SU-DHL-6 (cell line): ENCODE data around the gene PHF11.

Source experiments
- CTCF ChIP-seq: fragments of 200-600 bp; sonication (generic); IDR thresholded peaks from one replicate; pipeline ENCODE4 v1.5.1; 2017; ENCODE audit warnings: antibody characterized with exemption, mild to moderate bottlenecking, low read length, moderate library complexity; ENCODE audit not compliant: insufficient read depth, poor library complexity, severe bottlenecking
- EZH2phosphoT487 ChIP-seq: fragments of 200-600 bp; sonication (generic), shearing (Covaris generic); conservative IDR thresholded peaks from 2 replicates; pipeline ENCODE4 v1.6.1; 2018; ENCODE audit warnings: mild to moderate bottlenecking, antibody characterized with exemption, low read length, moderate library complexity, mixed read lengths

- TF ChIP-seq CTCF (no peak), EZH2phosphoT487 (no peak)
These were observed 44.8 kb downstream of the PHF11 start for GRCh38 chr13:49540552-49540951.
